Measurements from ENCODE around the gene IQGAP3. TPM values are rescaled to one million over a fixed set of nuclear protein-coding genes. Genes with fewer than 3 reads are reported as not detected.

Gene IQGAP3
- total and polyA plus RNA-seq, 2 donors (not counting 1 experiment from before 2014, with no cell fraction given), result 0.07 to 0.12 TPM

- H3K9ac ChIP-seq (ENCODE audit: low read length), result peak overlapping the region; percentile 68
- TF ChIP-seq CTCF (IDR thresholded peaks at IDR 0.05) (no peak), EZH2 (IDR thresholded peaks at IDR 0.05; ENCODE audit: borderline replicate concordance, insufficient read depth, low read depth, low read length, poor library complexity, severe bottlenecking) (no peak)
- Mint-ChIP-seq H3K4me1 (peaks cover 32% of the 10 kb centered on the region), H3K27me3 (no peaks in the 10 kb centered on the region), H3K27ac (peak overlapping the region; percentile 97), H3K4me3 (peak overlapping the region; percentile 85), H3K9me3 (ENCODE audit: insufficient read depth) (no peaks in the 10 kb centered on the region)
- ChIA-PET CTCF (interaction anchor here (0.6 to 6.9 kb wide), 26 partner anchors 10 to 196 kb away, joined by 3 to 52 read pairs (median 5); partner anchors contain the start of genes GPATCH4, MEF2D and NAXE), POLR2A (interaction anchor here (0.6 to 2.5 kb wide), 9 partner anchors 10 to 124 kb away, joined by 3 to 19 read pairs (median 5); partner anchors contain the start of genes GPATCH4, MEF2D and NAXE)
- H3K4me1 ChIP-seq (ENCODE audit: control insufficient read depth in 2 of 2, insufficient read depth in 2 of 2, low read length in 2 of 2), result peaks cover 26 to 36% of the 10 kb centered on the region in 2 donors
- 30% methylated on average over 21 of the region's 21 CpGs for WGBS (ENCODE audit: insufficient coverage)
- H3K4me3 ChIP-seq (ENCODE audit: control extremely low read depth in 1 of 5, extremely low read depth in 1 of 5, insufficient read depth in 1 of 5, low read depth in 2 of 5, low read length in 4 of 5), result peak overlapping the region; percentile 46 to 64 (median 58)
- peaks cover 40% of the 10 kb centered on the region for H3K79me2 ChIP-seq (ENCODE audit: control insufficient read depth, insufficient read depth, low read length)
- peak overlapping the region; percentile 93 for H2AFZ ChIP-seq (ENCODE audit: insufficient read depth, low read depth, low read length, poor library complexity, severe bottlenecking)
- H4K20me1 ChIP-seq (ENCODE audit: control insufficient read depth, insufficient read depth, low read length, poor library complexity, severe bottlenecking), result no peaks in the 10 kb centered on the region
- ATAC-seq (ENCODE audit: low read depth) (peak; percentile 69), DNase-seq (peak; percentile 66)
- no peaks in the 10 kb centered on the region for H3K27me3 ChIP-seq (replicated peaks in 1 of 4; ENCODE audit: control extremely low read depth in 1 of 4, control insufficient read depth in 3 of 4, insufficient read depth in 4 of 4, low read length in 3 of 4)
- no peaks in the 10 kb centered on the region for H3K9me3 ChIP-seq (ENCODE audit: control extremely low read depth in 1 of 3, control insufficient read depth in 2 of 3, insufficient read depth in 1 of 3, low read length in 2 of 3)
- H3K36me3 ChIP-seq (replicated peaks in 1 of 2; ENCODE audit: control extremely low read depth in 1 of 2, control insufficient read depth in 1 of 2, extremely low read depth in 1 of 2, insufficient read depth in 2 of 2, low read length in 1 of 2), result peaks cover 0 to 11% of the 10 kb centered on the region in 2 experiments
- H3K27ac ChIP-seq (ENCODE audit: low read length in 2 of 2), result peak overlapping the region; percentile 88 to 94
- intact Hi-C loops (cut with micrococcal nuclease), result loop anchor here (1.0 to 5.0 kb wide), 4 partner anchors 9 to 290 kb away; partner anchors contain the start of gene NAXE
- H3K4me2 ChIP-seq (replicated peaks; ENCODE audit: low read depth, low read length, poor library complexity, severe bottlenecking), result peak overlapping the region; percentile 89
Observed at GRCh38 chr1:156581661-156582387, 9.5 kb upstream of the IQGAP3 start.

- Mint-ChIP-seq H3K4me3 (no peak within 1 kb of the TSS), H3K9me3 (ENCODE audit: insufficient read depth) (no peaks in the 10 kb centered on the region), H3K4me1 (peaks cover 31% of the 10 kb centered on the region), H3K27ac (peak within 1 kb of the TSS; percentile 50), H3K27me3 (no peaks in the 10 kb centered on the region)
- Histone ChIP-seq H3K27ac (ENCODE audit: low read length in 2 of 2) (no peak within 1 kb of the TSS), H3K4me2 (replicated peaks; ENCODE audit: low read depth, low read length, poor library complexity, severe bottlenecking) (no peak within 1 kb of the TSS), H2AFZ (ENCODE audit: insufficient read depth, low read depth, low read length, poor library complexity, severe bottlenecking) (no peak within 1 kb of the TSS), H3K79me2 (ENCODE audit: control insufficient read depth, insufficient read depth, low read length) (peaks cover 26% of the 10 kb centered on the region), H3K4me3 (ENCODE audit: control extremely low read depth in 1 of 5, extremely low read depth in 1 of 5, insufficient read depth in 1 of 5, low read depth in 2 of 5, low read length in 4 of 5) (no peak within 1 kb of the TSS), H3K9me3 (ENCODE audit: control extremely low read depth in 1 of 3, control insufficient read depth in 2 of 3, insufficient read depth in 1 of 3, low read length in 2 of 3) (no peaks in the 10 kb centered on the region), H4K20me1 (ENCODE audit: control insufficient read depth, insufficient read depth, low read length, poor library complexity, severe bottlenecking) (no peaks in the 10 kb centered on the region), H3K9ac (ENCODE audit: low read length) (no peak within 1 kb of the TSS), H3K27me3 (replicated peaks in 1 of 4; ENCODE audit: control extremely low read depth in 1 of 4, control insufficient read depth in 3 of 4, insufficient read depth in 4 of 4, low read length in 3 of 4) (no peaks in the 10 kb centered on the region), H3K4me1 (ENCODE audit: control insufficient read depth in 2 of 2, insufficient read depth in 2 of 2, low read length in 2 of 2) (peaks cover 26 to 34% of the 10 kb centered on the region in 2 donors), H3K36me3 (replicated peaks in 1 of 2; ENCODE audit: control extremely low read depth in 1 of 2, control insufficient read depth in 1 of 2, extremely low read depth in 1 of 2, insufficient read depth in 2 of 2, low read length in 1 of 2) (no peaks in the 10 kb centered on the region)
- no peak for DNase-seq
- TF ChIP-seq EZH2 (IDR thresholded peaks at IDR 0.05; ENCODE audit: borderline replicate concordance, insufficient read depth, low read depth, low read length, poor library complexity, severe bottlenecking) (no peak), CTCF (IDR thresholded peaks at IDR 0.05) (no peak)
- CTCF ChIA-PET, result interaction anchor here (1.0 to 6.9 kb wide), 6 partner anchors 27 to 121 kb away, joined by 3 to 52 read pairs (median 8); partner anchors contain the start of gene MEF2D
- intact Hi-C loops (cut with micrococcal nuclease), result no loop called here
- POLR2A ChIA-PET, result interaction anchor here (0.6 to 1.5 kb wide), 3 partner anchors 29 to 94 kb away, joined by 6 to 15 read pairs (median 10); no protein-coding TSS in a partner anchor
- ATAC-seq (ENCODE audit: low read depth), result no peak
- WGBS (ENCODE audit: insufficient coverage), result 95% methylated on average over 5 of the region's 5 CpGs
Observed at GRCh38 chr1:156579472-156579871, 7.1 kb upstream of the IQGAP3 start, which contains the start of gene TTC24. TTC24 (plus strand) TSS chr1:156579723; CDS start chr1:156581365, 1,642 bp downstream.
